HepG2 (cell line): ENCODE data around the gene HSD17B8. TPM values are rescaled to one million over a fixed set of nuclear protein-coding genes. Genes with fewer than 3 reads are reported as not detected.

Experiments
- ATAC-seq: fragments of 200-7000 bp; cut with Tn5 transposase; 3 replicates; pipeline ENCODE4 v1.9.1; 2020; ENCODE audit warnings: mild to moderate bottlenecking, moderate library complexity
- BruUV-seq: library from RNA; stranded (reverse); fragments of 400-500 nt; replicated peaks from 2 replicates; lab custom pipeline; 2021; lab: Mats Ljungman, UMichigan
- CTCF ChIA-PET: fragments of 300-600 bp; formaldehyde crosslinking; extraction: SDS; loops from one replicate; lab custom pipeline; 2021; ENCODE audit warnings: low total read pairs, inconsistent platforms, low intra/inter-chr PET ratio; lab: Yijun Ruan, JAX
- POLR2A ChIA-PET: fragments of 350-600 bp; sonication (Branson Sonifier 250); formaldehyde crosslinking; loops from one replicate; lab custom pipeline; 2020; ENCODE audit warnings: antibody characterized with exemption, inconsistent platforms; lab: Yijun Ruan, JAX
- DNase-seq: peaks from one replicate; pipeline ENCODE4 v3.0.0-alpha.2; 2015; ENCODE audit warnings: low spot score
- FAIRE-seq: peaks from 3 replicates; lab custom pipeline; 2011; peaks lifted over from hg19 to GRCh38; lab: Jason Lieb, UNC
- H2AFZ ChIP-seq: one replicate; pipeline ENCODE4 v1.6.1; 2011; ENCODE audit warnings: low read length, inconsistent platforms
- H3K27ac ChIP-seq: fragments of 300-600 bp; 3 replicates; pipeline ENCODE4 v1.8.0; 2011; ENCODE audit warnings: mixed run types, mild to moderate bottlenecking, mixed read lengths, low read length, inconsistent platforms; ENCODE audit not compliant: insufficient read depth; ENCODE audit errors: extremely low read length
- H3K27me3 ChIP-seq, 2 experiments: fragments of 200-600 bp in 1 of 2; 2 replicates in 1 of 2; 3 replicates in 1 of 2; pipeline versions ENCODE4 v1.6.0 to v1.8.0; 2011; ENCODE audit warnings: low read length in 2 of 2, mild to moderate bottlenecking in 2 of 2, moderate library complexity in 2 of 2, inconsistent platforms in 1 of 2; ENCODE audit not compliant: insufficient read depth in 2 of 2, control insufficient read depth in 1 of 2
- H3K36me3 ChIP-seq, 2 experiments: fragments of 200-600 bp in 1 of 2; replicated peaks in 1 of 2; 2 replicates in 1 of 2; 3 replicates in 1 of 2; pipeline versions ENCODE4 v1.5.1 to v1.8.0; 2011; ENCODE audit warnings: low read length in 2 of 2, inconsistent platforms in 1 of 2; ENCODE audit not compliant: insufficient read depth in 2 of 2, control insufficient read depth in 1 of 2
- H3K4me1 ChIP-seq: 2 replicates; pipeline ENCODE4 v1.5.1; 2012; ENCODE audit warnings: low read length, inconsistent platforms; ENCODE audit not compliant: insufficient read depth
- H3K4me2 ChIP-seq: 2 replicates; pipeline ENCODE4 v1.6.0; 2011; ENCODE audit warnings: low read depth, low read length, inconsistent platforms
- H3K4me3 ChIP-seq, 3 experiments: fragments of 200-600 bp in 1 of 3; sonication (generic), shearing (Covaris generic) in 1 of 3; replicated peaks in 1 of 3; 2 replicates each; pipeline ENCODE4 v1.5.1; 2011 to 2016; ENCODE audit warnings: low read length in 3 of 3, inconsistent platforms in 2 of 3, low read depth in 2 of 3, mild to moderate bottlenecking in 2 of 3, control low read depth in 1 of 3, mixed read lengths in 1 of 3; ENCODE audit not compliant: insufficient read depth in 1 of 3
- H3K79me2 ChIP-seq: one replicate; pipeline ENCODE4 v1.6.1; 2011; ENCODE audit warnings: low read length, inconsistent platforms; ENCODE audit not compliant: insufficient read depth
- H3K9ac ChIP-seq: 2 replicates; pipeline ENCODE4 v1.6.0; 2011; ENCODE audit warnings: mild to moderate bottlenecking, low read depth, low read length, inconsistent platforms; ENCODE audit not compliant: insufficient read depth
- H3K9me3 ChIP-seq: 2 replicates; pipeline ENCODE4 v1.5.1; 2012; ENCODE audit warnings: mild to moderate bottlenecking, low read length
- H4K20me1 ChIP-seq: 2 replicates; pipeline ENCODE4 v1.6.0; 2011; ENCODE audit warnings: inconsistent platforms, mild to moderate bottlenecking, low read length, moderate library complexity; ENCODE audit not compliant: insufficient read depth
- RXRA ChIP-seq: sonication (generic); formaldehyde crosslinking; IDR thresholded peaks from 2 replicates; pipeline ENCODE4 v1.5.1; 2020; ENCODE audit warnings: missing genetic modification reagents
- WIZ ChIP-seq: sonication (generic); formaldehyde crosslinking; IDR thresholded peaks from 2 replicates; pipeline ENCODE4 v1.5.1; 2020; ENCODE audit warnings: mild to moderate bottlenecking, missing genetic modification reagents
- ZNF354B ChIP-seq: sonication (generic); formaldehyde crosslinking; IDR thresholded peaks from 2 replicates; pipeline ENCODE4 v1.8.0; 2022; ENCODE audit warnings: mild to moderate bottlenecking, missing genetic modification reagents
- WGBS: methylation state at CpG from one replicate; pipeline ENCODE4 v1.1.6; 2017; ENCODE audit warnings: low lambda C conversion rate; 5-methylcytosine and 5-hydroxymethylcytosine counted together
- in situ Hi-C: cut with HindIII; loops from 2 replicates; pipeline ENCODE4 v1.10.0; 2017; ENCODE audit warnings: low pct_unique_long_range_greater_than_20kb; ENCODE audit not compliant: extremely low pct_ligation_motif_present
- intact Hi-C: fragments of 100-400 bp; cut with micrococcal nuclease; formaldehyde crosslinking; loops from one replicate; pipeline ENCODE4 v1.10.0; 2022; ENCODE audit not compliant: unreplicated experiment
- polyA plus RNA-seq, 8 experiments: library from polyadenylated mRNA; depleted of rRNA in 3 of 8; stranded (reverse) in 7 of 8; unstranded in 1 of 8; fragments of >200 nt; fragmentation: Illumina TruSeq in 4 of 8; extraction: Trizol in 4 of 8; gene quantifications; 2 replicates each; pipeline versions ENCODE4 v1.2.1 to v1.2.3, GENCODE V29; 2011 to 2016; ENCODE audit warnings: low read depth in 4 of 8, missing spikeins in 1 of 8, mixed read lengths in 1 of 8; ENCODE audit not compliant: insufficient read depth in 1 of 8
- total RNA-seq, 5 experiments: library from RNA; depleted of rRNA; stranded (reverse); fragments of >200 nt; fragmentation: Illumina TruSeq; extraction: Trizol; gene quantifications; 2 replicates each; pipeline ENCODE4 v1.2.3, GENCODE V29; 2016; ENCODE audit warnings: low read depth in 1 of 5
- TF ChIP-seq, protein P1 (sequence below): sonication (generic); formaldehyde crosslinking; IDR thresholded peaks from 2 replicates; pipeline ENCODE4 v1.4.0; 2020; ENCODE audit warnings: missing genetic modification reagents

Gene HSD17B8
- total and polyA plus RNA-seq, 2 of the 13 experiments (the other 11 are each of a cell fraction or from before 2014, with no cell fraction given) = 12.6 to 20.1 TPM

DNA sequence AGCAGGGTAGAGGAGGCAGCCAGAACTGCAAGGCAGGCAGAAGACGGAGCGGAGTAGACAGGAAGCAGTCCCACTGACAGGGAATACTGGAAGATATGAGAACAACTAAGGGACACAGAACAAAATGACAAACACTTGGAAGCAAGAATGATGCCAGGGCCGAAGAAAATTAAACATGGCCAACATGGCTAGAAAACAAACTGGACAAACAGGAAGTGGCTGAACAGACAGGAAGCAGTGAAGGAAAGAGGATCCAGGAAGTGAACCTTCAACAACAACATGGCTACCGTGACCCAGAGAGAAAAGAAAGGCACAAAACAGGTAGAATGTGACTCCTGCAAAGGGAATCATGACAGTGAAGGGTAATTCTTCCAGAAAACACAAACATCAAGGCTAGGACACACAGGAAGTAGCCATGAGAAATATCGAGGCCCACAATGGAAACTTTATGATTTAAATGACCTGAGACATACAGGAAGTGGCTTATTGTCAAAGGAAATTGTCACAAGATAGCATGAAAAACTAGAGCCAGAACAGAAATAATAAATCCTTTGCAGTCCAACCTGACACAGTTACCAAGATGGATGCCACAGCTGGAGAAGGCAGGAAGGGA lies 21.3 kb upstream of the HSD17B8 start (continued):
- 0 out of 2 replicates have a peak, but pooled peaks have one; percentile 53 for TF ChIP-seq WIZ (CRISPR knock-in tag)
- TF ChIP-seq, all 625 proteins: peak for 11

GRCh38 chr6:33185190-33185589 lies 19.3 kb upstream of the HSD17B8 start:
- no peak overlapping the region for H3K4me3 ChIP-seq
- FAIRE-seq = no peak
- H3K27ac ChIP-seq = no peak overlapping the region
- H3K27me3 ChIP-seq = peaks cover 2 to 15% of the 10 kb centered on the region in 2 experiments; a peak in 2 of 5 replicates
- TF ChIP-seq RXRA = peak; percentile 19; the same call in 1 of the 2 replicates
- no peak for TF ChIP-seq ZNF354B (CRISPR knock-in tag)
- TF ChIP-seq, protein P1, sequence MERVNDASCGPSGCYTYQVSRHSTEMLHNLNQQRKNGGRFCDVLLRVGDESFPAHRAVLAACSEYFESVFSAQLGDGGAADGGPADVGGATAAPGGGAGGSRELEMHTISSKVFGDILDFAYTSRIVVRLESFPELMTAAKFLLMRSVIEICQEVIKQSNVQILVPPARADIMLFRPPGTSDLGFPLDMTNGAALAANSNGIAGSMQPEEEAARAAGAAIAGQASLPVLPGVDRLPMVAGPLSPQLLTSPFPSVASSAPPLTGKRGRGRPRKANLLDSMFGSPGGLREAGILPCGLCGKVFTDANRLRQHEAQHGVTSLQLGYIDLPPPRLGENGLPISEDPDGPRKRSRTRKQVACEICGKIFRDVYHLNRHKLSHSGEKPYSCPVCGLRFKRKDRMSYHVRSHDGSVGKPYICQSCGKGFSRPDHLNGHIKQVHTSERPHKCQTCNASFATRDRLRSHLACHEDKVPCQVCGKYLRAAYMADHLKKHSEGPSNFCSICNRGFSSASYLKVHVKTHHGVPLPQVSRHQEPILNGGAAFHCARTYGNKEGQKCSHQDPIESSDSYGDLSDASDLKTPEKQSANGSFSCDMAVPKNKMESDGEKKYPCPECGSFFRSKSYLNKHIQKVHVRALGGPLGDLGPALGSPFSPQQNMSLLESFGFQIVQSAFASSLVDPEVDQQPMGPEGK (CRISPR knock-in tag) = 0 out of 2 replicates have a peak, but pooled peaks have one; percentile 31
- TF ChIP-seq, all 625 proteins: peak for 2
- POLR2A ChIA-PET = no interaction called here
- no peaks in the 10 kb centered on the region for H4K20me1 ChIP-seq
- H3K4me2 ChIP-seq = no peak overlapping the region
- BruUV-seq = no TSS peak
- no peak overlapping the region for H3K9ac ChIP-seq
- in situ Hi-C loops = no loop called here
- no peak overlapping the region for H2AFZ ChIP-seq
- peaks cover 19% of the 10 kb centered on the region; the same call in 1 of the 2 replicates for H3K9me3 ChIP-seq
- intact Hi-C loops = no loop called here
- H3K79me2 ChIP-seq = no peaks in the 10 kb centered on the region
- CTCF ChIA-PET = no interaction called here
- H3K4me1 ChIP-seq = peaks cover 15% of the 10 kb centered on the region
- ATAC-seq (no peak), DNase-seq (no peak)
- WGBS = 16% methylated on average over 8 of the region's 9 CpGs
- H3K36me3 ChIP-seq = no peaks in the 10 kb centered on the region
